GM23338 (cell line): ENCODE data around the gene ITLN1. TPM values are rescaled to one million over a fixed set of nuclear protein-coding genes. Genes with fewer than 3 reads are reported as not detected.

ENCODE experiments used
- ATAC-seq: fragments of 200-7000 bp; cut with Tn5 transposase; 3 replicates; pipeline ENCODE4 v1.9.1; 2020
- DNase-seq: peaks from one replicate; pipeline ENCODE4 v3.0.0-alpha.2; 2015; ENCODE audit warnings: low spot score
- H2AFZ ChIP-seq: fragments of 200-600 bp; sonication (generic); 2 replicates; pipeline ENCODE4 v1.8.0; 2016; ENCODE audit warnings: antibody characterized with exemption, mild to moderate bottlenecking, moderate library complexity
- H3F3A ChIP-seq: fragments of 200-600 bp; sonication (generic); replicated peaks from 2 replicates; pipeline ENCODE4 v1.8.0; 2017; ENCODE audit warnings: antibody characterized with exemption, mixed run types, low read depth
- H3K27ac ChIP-seq: fragments of 200-600 bp; sonication (generic); 2 replicates; pipeline ENCODE4 v1.6.1; 2016; ENCODE audit warnings: low read depth
- H3K27me3 ChIP-seq: fragments of 200-600 bp; sonication (generic); 2 replicates; pipeline ENCODE4 v1.8.0; 2016; ENCODE audit warnings: mild to moderate bottlenecking, mixed run types, moderate library complexity; ENCODE audit not compliant: insufficient read depth
- H3K36me3 ChIP-seq: fragments of 200-600 bp; sonication (generic); 2 replicates; pipeline ENCODE4 v1.8.0; 2016; ENCODE audit warnings: mild to moderate bottlenecking; ENCODE audit not compliant: insufficient read depth
- H3K4me1 ChIP-seq: fragments of 200-600 bp; sonication (generic); 2 replicates; pipeline ENCODE4 v1.8.0; 2016; ENCODE audit warnings: mild to moderate bottlenecking, moderate library complexity; ENCODE audit not compliant: insufficient read depth
- H3K4me2 ChIP-seq: fragments of 200-600 bp; sonication (generic); 2 replicates; pipeline ENCODE4 v1.7.1; 2017; ENCODE audit warnings: mixed run types
- H3K4me3 ChIP-seq: fragments of 200-600 bp; sonication (generic); 2 replicates; pipeline ENCODE4 v1.6.1; 2016; ENCODE audit warnings: mixed run types
- H3K79me2 ChIP-seq: fragments of 200-600 bp; sonication (generic); replicated peaks from 2 replicates; pipeline ENCODE4 v1.8.0; 2017; ENCODE audit warnings: mild to moderate bottlenecking; ENCODE audit not compliant: insufficient read depth
- H3K9me2 ChIP-seq: fragments of 200-600 bp; sonication (generic); 2 replicates; pipeline ENCODE4 v1.8.0; 2017; ENCODE audit not compliant: insufficient read depth
- H4K20me1 ChIP-seq: fragments of 200-600 bp; sonication (generic); replicated peaks from 2 replicates; pipeline ENCODE4 v1.8.0; 2017; ENCODE audit warnings: mild to moderate bottlenecking; ENCODE audit not compliant: insufficient read depth
- H3K27ac Mint-ChIP-seq: 2 replicates; pipeline ENCODE4 v1.8.0; 2020; ENCODE audit warnings: inconsistent platforms, mild to moderate bottlenecking, moderate library complexity, mixed read lengths
- H3K27me3 Mint-ChIP-seq: 3 replicates; pipeline ENCODE4 v1.8.0; 2022; ENCODE audit warnings: low read depth, mild to moderate bottlenecking, moderate library complexity, mixed read lengths, inconsistent platforms; ENCODE audit not compliant: insufficient read depth, poor library complexity
- H3K36me3 Mint-ChIP-seq: 3 replicates; pipeline ENCODE4 v1.8.0; 2021; ENCODE audit warnings: low read depth, mild to moderate bottlenecking, inconsistent platforms, moderate library complexity, mixed read lengths
- H3K4me1 Mint-ChIP-seq: 3 replicates; pipeline ENCODE4 v1.8.0; 2020; ENCODE audit warnings: mild to moderate bottlenecking, inconsistent platforms, mixed read lengths
- H3K4me3 Mint-ChIP-seq: 3 replicates; pipeline ENCODE4 v1.8.0; 2021; ENCODE audit warnings: moderate library complexity, mild to moderate bottlenecking, inconsistent platforms, mixed read lengths
- H3K9me3 Mint-ChIP-seq: 3 replicates; pipeline ENCODE4 v1.8.0; 2020; ENCODE audit warnings: moderate library complexity, mild to moderate bottlenecking, inconsistent platforms, mixed read lengths
- CTCF ChIP-seq, 2 experiments: fragments of 200-600 bp in 1 of 2; sonication (generic) in 1 of 2; conservative IDR thresholded peaks; 2 replicates each; pipeline versions ENCODE4 v1.5.1 to v1.6.1; 2016 to 2017; ENCODE audit warnings: antibody characterized with exemption in 2 of 2, low read depth in 2 of 2, mild to moderate bottlenecking in 2 of 2, moderate library complexity in 1 of 2
- ETS1 ChIP-seq: IDR thresholded peaks from 2 replicates; pipeline ENCODE4 v1.6.1; 2016; ENCODE audit warnings: antibody characterized with exemption
- EZH2 ChIP-seq: fragments of 200-600 bp; sonication (generic); IDR thresholded peaks from one replicate; pipeline ENCODE4 v1.8.0; 2017; ENCODE audit warnings: antibody characterized with exemption, mild to moderate bottlenecking, low read depth; ENCODE audit not compliant: unreplicated experiment
- EZH2phosphoT487 ChIP-seq: fragments of 200-600 bp; sonication (generic); IDR thresholded peaks from one replicate; pipeline ENCODE4 v1.8.1; 2018; ENCODE audit warnings: antibody characterized with exemption; ENCODE audit not compliant: unreplicated experiment
- JUNB ChIP-seq: IDR thresholded peaks from one replicate; pipeline ENCODE4 v1.6.1; 2016; ENCODE audit warnings: antibody characterized with exemption; ENCODE audit not compliant: unreplicated experiment
- POLR2AphosphoS5 ChIP-seq: IDR thresholded peaks from 2 replicates; pipeline ENCODE4 v1.6.1; 2016; ENCODE audit warnings: antibody characterized with exemption, low read depth
- REST ChIP-seq: IDR thresholded peaks from one replicate; pipeline ENCODE4 v1.6.1; 2018; ENCODE audit warnings: antibody characterized with exemption; ENCODE audit not compliant: unreplicated experiment
- STAT1 ChIP-seq: IDR thresholded peaks from one replicate; pipeline ENCODE4 v1.6.1; 2016; ENCODE audit warnings: antibody characterized with exemption; ENCODE audit not compliant: unreplicated experiment
- ZNF114 ChIP-seq: fragments of 250-450 bp; sonication (Bioruptor Pico); IDR thresholded peaks from 2 replicates; pipeline ENCODE4 v1.5.0; 2020; ENCODE audit warnings: mild to moderate bottlenecking, moderate library complexity
- ZNF331 ChIP-seq: fragments of 250-450 bp; sonication (Bioruptor Pico); IDR thresholded peaks from 2 replicates; pipeline ENCODE4 v1.5.0; 2020; ENCODE audit warnings: low read depth, mild to moderate bottlenecking, moderate library complexity
- polyA plus RNA-seq: library from polyadenylated mRNA; unstranded; fragments of >200 nt; fragmentation: Nextera tagmentation; extraction: Ambion mirVana; gene quantifications from 2 replicates; pipeline ENCODE4 v1.2.1, GENCODE V29; 2016
- total RNA-seq: library from RNA; depleted of rRNA; stranded (reverse); fragments of >200 nt; shearing (Covaris generic); gene quantifications from 2 replicates; pipeline ENCODE4 v1.2.3, GENCODE V29; 2014

The ITLN1 gene
- total and polyA plus RNA-seq, 2 experiments from 2014 or later = not detected

- TF ChIP-seq CTCF (conservative IDR thresholded peaks at IDR 0.05; ENCODE audit: low read depth in 2 of 2) = no peak
- no peak for TF ChIP-seq STAT1
- TF ChIP-seq POLR2AphosphoS5 = no peak
- TF ChIP-seq JUNB = no peak
- no peak for TF ChIP-seq ETS1
- TF ChIP-seq ZNF331 (CRISPR knock-in tag) = no peak
Observed at GRCh38 chr1:160879056-160879455, 5.9 kb downstream of the ITLN1 start (continued).

- no peak overlapping the region for H3K27ac ChIP-seq
- Mint-ChIP-seq H3K9me3 (no peaks in the 10 kb centered on the region), H3K36me3 (no peaks in the 10 kb centered on the region), H3K4me1 (peaks cover 6% of the 10 kb centered on the region; the same call in 2 of the 3 replicates), H3K4me3 (no peak overlapping the region), H3K27me3 (peaks cover 5% of the 10 kb centered on the region), H3K27ac (no peak overlapping the region)
- peak; percentile 58 to 61 for TF ChIP-seq CTCF (conservative IDR thresholded peaks at IDR 0.05; ENCODE audit: low read depth in 2 of 2)
- no peak for TF ChIP-seq ZNF114 (CRISPR knock-in tag)
- TF ChIP-seq ZNF331 (CRISPR knock-in tag) = no peak
- no peak for TF ChIP-seq EZH2phosphoT487
- H3K79me2 ChIP-seq = no peaks in the 10 kb centered on the region
- no peaks in the 10 kb centered on the region for H3K4me1 ChIP-seq
- H3K27me3 ChIP-seq = no peaks in the 10 kb centered on the region
- no peaks in the 10 kb centered on the region for H4K20me1 ChIP-seq
- H3K9me2 ChIP-seq = peaks cover 7% of the 10 kb centered on the region
- 0 out of 2 replicates have a peak overlapping the region, but pooled peaks have one; percentile 0 for H2AFZ ChIP-seq
- no peaks in the 10 kb centered on the region for H3F3A ChIP-seq
- peak; percentile 61 for DNase-seq
- peak; percentile 62 for ATAC-seq
- H3K36me3 ChIP-seq = no peaks in the 10 kb centered on the region
- no peak overlapping the region for H3K4me2 ChIP-seq
- no peak overlapping the region for H3K4me3 ChIP-seq
Observed at GRCh38 chr1:160877221-160877620, 7.8 kb downstream of the ITLN1 start.

- no peaks in the 10 kb centered on the region for H3K9me3 Mint-ChIP-seq
- no peaks in the 10 kb centered on the region for H3K36me3 Mint-ChIP-seq
- Histone ChIP-seq H3K79me2 (no peaks in the 10 kb centered on the region), H3F3A (no peaks in the 10 kb centered on the region), H2AFZ (no peak overlapping the region), H3K4me1 (0 out of 2 replicates have a peak, but pooled peaks cover 4% of the 10 kb centered on the region), H3K4me3 (no peak overlapping the region), H3K9me2 (peaks cover 7% of the 10 kb centered on the region), H3K27ac (no peak overlapping the region), H3K27me3 (no peaks in the 10 kb centered on the region), H3K4me2 (no peak overlapping the region), H4K20me1 (no peaks in the 10 kb centered on the region), H3K36me3 (no peaks in the 10 kb centered on the region)
- no peak for ATAC-seq
- no peak for DNase-seq
- H3K4me3 Mint-ChIP-seq = no peak overlapping the region
- peaks cover 1% of the 10 kb centered on the region for H3K27me3 Mint-ChIP-seq
- H3K27ac Mint-ChIP-seq = no peak overlapping the region
- H3K4me1 Mint-ChIP-seq = peaks cover 10% of the 10 kb centered on the region; the same call in 2 of the 3 replicates
- no peak for TF ChIP-seq ZNF331 (CRISPR knock-in tag)
- no peak for TF ChIP-seq STAT1
- TF ChIP-seq POLR2AphosphoS5 = no peak
- no peak for TF ChIP-seq JUNB
- TF ChIP-seq CTCF (conservative IDR thresholded peaks at IDR 0.05; ENCODE audit: low read depth in 2 of 2) = no peak
- TF ChIP-seq EZH2phosphoT487 = no peak
- TF ChIP-seq REST = no peak
- no peak for TF ChIP-seq EZH2
Observed at GRCh38 chr1:160876311-160876710, 8.7 kb downstream of the ITLN1 start.
